ENCODE measurements around the gene TMEM150A.
"Not testable (repeated sequence)": the region's sequence is repeated elsewhere in the genome, so short reads cannot be mapped to it uniquely, and the experiment has no call there.

Gene TMEM150A

GRCh38 chr2:85566265-85566664 is 36.2 kb downstream of the TMEM150A start:
- DNase-seq (ENCODE audit: low read depth in 2 of 2): no peak

GRCh38 chr2:85564144-85564563 is 38.3 kb downstream of the TMEM150A start:
- no peak for DNase-seq (ENCODE audit: low read depth in 2 of 2)

- DNase-seq (ENCODE audit: low read depth in 2 of 2): peak; percentile 92 to 94
These were observed 41.0 kb downstream of the TMEM150A start, which contains the start of gene GGCX for GRCh38 chr2:85561280-85562212. Gene GGCX, minus strand, starts transcription at chr2:85561493. Its CDS starts 65 bp downstream, at chr2:85561428.

- DNase-seq (ENCODE audit: low read depth in 2 of 2): no peak
These were observed 41.7 kb downstream of the TMEM150A start for GRCh38 chr2:85560812-85561279.

- not testable (repeated sequence) for DNase-seq (ENCODE audit: low read depth in 2 of 2)
These were observed 42.1 kb downstream of the TMEM150A start for GRCh38 chr2:85560403-85560726.

GRCh38 chr2:85558160-85558559 is 44.3 kb downstream of the TMEM150A start:
- no peak for DNase-seq (ENCODE audit: low read depth in 2 of 2)

GRCh38 chr2:85557130-85557529 is 45.4 kb downstream of the TMEM150A start:
- no peak for DNase-seq (ENCODE audit: low read depth in 2 of 2)

- DNase-seq (ENCODE audit: low read depth in 2 of 2): no peak
These were observed 47.4 kb downstream of the TMEM150A start for GRCh38 chr2:85554980-85555612.

GRCh38 chr2:85553184-85553583 is 49.3 kb downstream of the TMEM150A start:
- DNase-seq (ENCODE audit: low read depth in 2 of 2): no peak

- DNase-seq (ENCODE audit: low read depth in 2 of 2): peak; percentile 76 to 79
These were observed 50.5 kb downstream of the TMEM150A start for GRCh38 chr2:85551698-85552678.

GRCh38 chr2:85550486-85550885 is 52.0 kb downstream of the TMEM150A start:
- no peak for DNase-seq (ENCODE audit: low read depth in 2 of 2)

GRCh38 chr2:85549826-85550225 is 52.7 kb downstream of the TMEM150A start:
- no peak for DNase-seq (ENCODE audit: low read depth in 2 of 2)

- DNase-seq (ENCODE audit: low read depth in 2 of 2): no peak
These were observed 53.4 kb downstream of the TMEM150A start for GRCh38 chr2:85549095-85549494.

GRCh38 chr2:85548608-85548900 is 53.9 kb downstream of the TMEM150A start:
- DNase-seq (ENCODE audit: low read depth in 2 of 2): no peak
